Pulmonary artery endothelial cell (primary cell): Measurements from ENCODE around the gene AP2B1. TPM values are rescaled to one million over a fixed set of nuclear protein-coding genes. Genes with fewer than 3 reads are reported as not detected.

Source experiments
- DNase-seq: peaks from one replicate; pipeline ENCODE4 v3.0.0-alpha.2; 2011; ENCODE audit warnings: low read depth, low spot score
- total RNA-seq: library from RNA; depleted of rRNA; stranded (reverse); fragments of >200 nt; gene quantifications from 2 replicates; pipeline ENCODE4 v1.2.3, GENCODE V29; 2014

Gene AP2B1
- total RNA-seq, 1 donor from 2014 or later: 102 TPM

DNA sequence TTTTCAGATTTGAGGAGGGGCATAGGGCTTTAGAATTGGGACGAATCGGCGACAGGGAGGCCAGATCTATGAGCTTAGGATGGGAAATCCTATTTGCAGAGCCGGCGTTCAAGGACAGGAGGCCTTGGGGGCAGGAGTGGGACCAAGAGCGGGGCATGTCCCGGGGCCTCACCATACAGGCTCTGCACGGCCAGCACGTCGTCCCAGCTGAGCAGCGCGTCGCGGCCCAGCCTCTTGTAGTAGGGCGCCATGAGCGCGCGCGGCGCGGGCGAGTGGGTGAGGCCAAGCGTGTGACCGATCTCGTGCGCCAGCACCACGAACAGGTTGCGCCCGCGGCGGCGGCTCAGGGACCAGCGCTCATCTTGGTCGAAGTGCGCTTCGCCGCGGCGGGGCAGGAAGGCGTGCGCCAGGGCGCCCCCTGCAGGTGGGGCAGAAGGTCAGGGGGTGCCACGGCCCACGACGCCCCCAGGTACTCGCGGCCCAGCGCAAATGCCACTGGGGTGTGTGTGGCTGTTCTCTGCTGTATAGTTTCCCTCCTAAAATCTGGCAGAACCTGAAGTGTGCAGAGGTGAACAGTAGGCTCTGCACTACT is 182.9 kb downstream of the AP2B1 start:
- DNase-seq: no peak

DNA sequence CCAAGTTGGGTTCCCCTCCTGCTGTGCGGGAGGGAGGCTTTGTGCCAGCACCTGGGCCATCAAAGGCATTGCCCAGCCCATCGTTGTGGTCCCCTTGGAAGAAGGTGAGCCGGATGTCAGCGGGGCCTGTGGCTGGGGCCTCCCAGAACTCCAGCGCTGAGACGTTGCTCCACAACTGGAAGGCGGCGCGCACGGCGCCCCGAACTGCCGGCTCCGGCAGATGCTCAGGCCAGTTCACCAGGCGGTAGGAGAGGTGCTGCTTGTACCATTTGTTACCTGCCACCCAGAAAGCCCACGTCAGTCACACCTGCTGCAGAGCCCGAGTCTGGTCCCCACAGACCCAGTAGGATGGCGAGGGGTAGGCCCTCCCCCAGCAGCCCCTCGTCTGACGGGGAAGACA is 186.0 kb downstream of the AP2B1 start:
- DNase-seq: no peak

DNA sequence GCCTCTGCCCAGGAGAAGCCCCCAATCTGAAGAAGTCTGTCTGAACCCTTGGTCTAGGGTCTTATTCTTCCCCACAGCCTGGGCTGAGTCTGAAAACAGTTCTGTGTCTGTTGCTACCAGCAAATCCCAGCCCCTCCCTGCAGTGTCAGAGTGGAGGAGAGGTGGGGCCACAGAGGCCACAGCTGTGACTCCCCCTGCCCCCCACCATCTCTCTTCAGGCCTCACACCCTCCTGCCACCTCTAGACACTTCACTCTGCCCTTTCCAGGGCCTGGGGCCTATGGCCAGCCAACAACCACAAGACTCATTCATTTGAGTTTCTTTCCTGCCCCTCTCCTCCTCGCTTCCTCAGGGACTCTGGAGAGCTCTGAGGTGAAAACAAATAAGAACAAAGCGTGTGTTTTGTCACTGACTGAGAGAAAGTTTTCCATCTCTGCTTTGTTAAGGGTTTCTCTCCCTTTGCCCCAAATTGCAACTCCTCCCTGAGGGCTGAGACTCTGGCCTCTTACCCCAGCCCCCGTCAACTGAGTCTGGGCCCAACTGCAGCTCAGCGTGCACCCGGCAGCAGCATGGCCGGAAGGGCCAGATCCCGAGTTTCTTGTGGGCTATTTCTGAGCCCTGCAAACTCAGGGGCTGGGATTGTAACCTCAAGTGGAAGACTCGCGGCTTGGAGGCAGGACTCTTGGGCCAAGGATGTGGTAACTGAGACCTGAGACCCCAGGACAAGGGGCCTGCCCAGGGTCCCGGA is 186.7 kb downstream of the AP2B1 start:
- no peak for DNase-seq

DNA sequence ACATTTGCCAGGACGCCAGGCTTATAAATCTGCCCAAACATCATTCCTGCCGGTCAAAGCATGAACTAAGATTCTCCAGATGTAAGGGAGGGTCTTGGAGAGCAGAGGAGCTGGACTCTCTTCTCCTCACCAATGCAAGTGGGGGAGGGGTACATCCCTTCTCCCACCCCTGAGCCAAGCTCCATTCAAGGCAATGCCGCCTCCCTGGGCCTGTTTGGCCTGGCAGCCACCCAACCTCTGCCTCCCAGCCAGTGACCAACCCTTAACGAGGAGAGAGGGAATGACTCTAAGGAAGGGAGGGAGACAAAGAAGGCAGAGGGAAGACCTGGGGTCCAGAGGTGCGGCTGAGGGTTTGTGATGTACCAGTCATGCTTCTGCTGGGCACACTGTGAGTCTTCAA is 187.4 kb downstream of the AP2B1 start:
- no peak for DNase-seq

DNA sequence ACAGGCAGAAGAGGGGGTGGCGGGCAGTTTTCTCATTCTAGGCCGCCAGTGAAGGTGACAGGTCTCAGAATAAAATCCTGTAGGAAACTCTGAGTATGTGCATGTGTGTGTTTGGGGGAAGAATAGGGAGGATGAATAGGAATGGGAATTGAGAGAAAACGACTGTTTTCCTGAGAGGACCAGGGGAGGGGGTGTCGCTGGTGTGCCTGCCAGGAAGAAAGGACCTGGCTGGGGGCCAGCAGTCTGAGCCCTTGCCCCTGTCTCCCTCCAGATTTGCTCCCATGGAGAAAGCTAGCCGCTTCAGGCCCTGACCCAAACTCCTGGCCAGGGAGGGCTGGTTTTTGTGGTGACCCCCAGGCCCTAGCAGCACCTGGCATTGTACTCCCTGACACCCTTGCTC is 187.9 kb downstream of the AP2B1 start:
- DNase-seq: no peak

DNA sequence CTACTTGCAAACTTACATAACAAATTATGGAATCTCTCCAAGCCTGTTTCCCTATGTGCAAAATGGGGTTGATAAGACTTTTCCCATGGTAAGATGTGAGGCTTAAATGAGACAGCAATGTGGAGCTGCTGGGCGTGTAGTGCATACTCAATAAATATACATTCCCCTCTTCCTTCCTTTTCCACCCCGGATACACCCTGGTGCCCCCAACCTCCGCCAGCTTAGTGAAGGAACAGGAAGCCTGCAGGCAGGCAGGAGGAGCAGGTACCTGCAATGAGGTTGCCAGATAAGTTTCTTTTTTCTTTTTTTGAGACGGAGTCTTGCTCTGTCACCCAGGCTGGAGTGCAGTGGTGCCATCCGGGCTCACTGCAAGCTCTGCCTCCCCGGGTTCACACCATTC is 188.5 kb downstream of the AP2B1 start:
- no peak for DNase-seq

Other genes starting within 250 kb of the AP2B1 start
- 98.6 and 225 TPM in 2 replicates for gene SLFN11, start 213.7 kb upstream of the AP2B1 start, total RNA-seq
- gene SLFN12, start 154.8 kb upstream of the AP2B1 start, total RNA-seq: 30.6 and 50.1 TPM in 2 replicates
- gene SLFN13, start 138.6 kb upstream of the AP2B1 start, total RNA-seq: 2.6 and 6.9 TPM in 2 replicates
- 0.04 and 0.07 TPM in 2 replicates for gene SLFN12L, start 49.6 kb upstream of the AP2B1 start, total RNA-seq
- gene SLFN14, start 26.5 kb upstream of the AP2B1 start, total RNA-seq: not detected in 2 replicates
- gene PEX12, start 8.8 kb upstream of the AP2B1 start, total RNA-seq: 2.4 and 3.1 TPM in 2 replicates
- gene RASL10B, start 144.3 kb downstream of the AP2B1 start, total RNA-seq: 0.20 and 0.49 TPM in 2 replicates
- not detected in 2 replicates for gene GAS2L2, start 165.9 kb downstream of the AP2B1 start, total RNA-seq
- not detected in 2 replicates for gene C17orf50, start 173.6 kb downstream of the AP2B1 start, total RNA-seq
- 4.3 and 7.2 TPM in 2 replicates for gene MMP28, start 208.3 kb downstream of the AP2B1 start, total RNA-seq
- 97.9 and 135 TPM in 2 replicates for gene TAF15, start 222.2 kb downstream of the AP2B1 start, total RNA-seq